SK-N-SH (cell line): ENCODE data around the gene NSL1.

Source experiments
- CHD2 ChIP-seq: fragments of 150-350 bp; IDR thresholded peaks from 2 replicates; pipeline ENCODE4 v1.6.1; 2018; ENCODE audit warnings: low read length; ENCODE audit not compliant: partially characterized antibody
- EZH2phosphoT487 ChIP-seq: fragments of 200-600 bp; sonication (generic); IDR thresholded peaks from 2 replicates; pipeline ENCODE4 v1.6.1; 2017; ENCODE audit warnings: low read depth, mixed run types, mild to moderate bottlenecking, antibody characterized with exemption, moderate library complexity, borderline replicate concordance
- FOSL2 ChIP-seq: IDR thresholded peaks from 2 replicates; pipeline ENCODE4 v1.4.0; 2012; ENCODE audit warnings: low read depth, mild to moderate bottlenecking, moderate library complexity, borderline replicate concordance
- NRF1 ChIP-seq: IDR thresholded peaks from 2 replicates; pipeline ENCODE4 v1.6.1; 2012; ENCODE audit warnings: low read depth, mild to moderate bottlenecking, low read length
- POLR2AphosphoS5 ChIP-seq: IDR thresholded peaks from 2 replicates; pipeline ENCODE4 v1.6.1; 2012; ENCODE audit warnings: low read depth, low read length
- SMC3 ChIP-seq: IDR thresholded peaks from 2 replicates; pipeline ENCODE4 v1.6.1; 2012; ENCODE audit warnings: low read depth, low read length, improper control_type of control experiment
- TEAD4 ChIP-seq: IDR thresholded peaks from 2 replicates; pipeline ENCODE4 v1.4.0; 2012; ENCODE audit warnings: mild to moderate bottlenecking, borderline replicate concordance; ENCODE audit not compliant: insufficient read depth
- TF ChIP-seq, protein P1 (sequence below): fragments of 200-600 bp; sonication (generic); IDR thresholded peaks from 2 replicates; pipeline ENCODE4 v1.6.1; 2017; ENCODE audit warnings: antibody characterized with exemption, mild to moderate bottlenecking, moderate library complexity
- TF ChIP-seq, protein P2 (sequence below): IDR thresholded peaks from 2 replicates; pipeline ENCODE4 v1.6.1; 2012; ENCODE audit warnings: mild to moderate bottlenecking, low read depth, low read length, moderate library complexity

DNA sequence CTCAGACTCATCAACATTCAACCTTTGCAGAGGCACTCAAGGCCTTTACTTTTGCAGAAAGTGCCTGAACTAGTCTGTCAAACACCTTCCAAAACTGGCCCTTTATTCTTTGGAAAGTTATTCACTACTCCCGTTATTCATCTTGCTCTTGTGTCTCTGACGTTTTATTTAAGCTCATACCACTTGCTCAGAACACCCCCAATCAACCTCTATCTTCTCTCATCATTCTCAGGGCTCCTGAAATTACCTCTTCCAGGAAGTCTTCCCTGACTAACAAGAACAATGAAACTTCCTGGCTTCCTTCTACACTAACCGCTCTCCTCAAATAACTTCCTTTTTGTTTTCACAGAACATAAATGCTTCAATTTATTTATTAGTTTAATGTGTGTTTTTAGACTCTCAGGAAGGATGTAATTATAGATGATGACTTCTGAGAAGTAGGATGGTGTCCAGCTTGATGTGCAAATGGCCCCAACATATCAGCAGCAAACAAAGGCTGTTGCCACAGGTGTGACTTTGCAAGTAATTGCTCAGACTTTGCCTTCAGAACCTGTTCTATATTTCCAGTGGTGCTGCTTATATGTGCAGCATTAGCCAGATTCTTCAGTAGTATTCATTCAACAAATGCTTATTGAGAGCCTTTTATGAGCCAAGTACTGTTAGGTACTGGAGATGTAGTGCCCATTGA, 69.2 kb downstream of the NSL1 start:
- no peak for TF ChIP-seq TEAD4
- TF ChIP-seq POLR2AphosphoS5: no peak
- no peak for TF ChIP-seq FOSL2
- TF ChIP-seq, protein P1, sequence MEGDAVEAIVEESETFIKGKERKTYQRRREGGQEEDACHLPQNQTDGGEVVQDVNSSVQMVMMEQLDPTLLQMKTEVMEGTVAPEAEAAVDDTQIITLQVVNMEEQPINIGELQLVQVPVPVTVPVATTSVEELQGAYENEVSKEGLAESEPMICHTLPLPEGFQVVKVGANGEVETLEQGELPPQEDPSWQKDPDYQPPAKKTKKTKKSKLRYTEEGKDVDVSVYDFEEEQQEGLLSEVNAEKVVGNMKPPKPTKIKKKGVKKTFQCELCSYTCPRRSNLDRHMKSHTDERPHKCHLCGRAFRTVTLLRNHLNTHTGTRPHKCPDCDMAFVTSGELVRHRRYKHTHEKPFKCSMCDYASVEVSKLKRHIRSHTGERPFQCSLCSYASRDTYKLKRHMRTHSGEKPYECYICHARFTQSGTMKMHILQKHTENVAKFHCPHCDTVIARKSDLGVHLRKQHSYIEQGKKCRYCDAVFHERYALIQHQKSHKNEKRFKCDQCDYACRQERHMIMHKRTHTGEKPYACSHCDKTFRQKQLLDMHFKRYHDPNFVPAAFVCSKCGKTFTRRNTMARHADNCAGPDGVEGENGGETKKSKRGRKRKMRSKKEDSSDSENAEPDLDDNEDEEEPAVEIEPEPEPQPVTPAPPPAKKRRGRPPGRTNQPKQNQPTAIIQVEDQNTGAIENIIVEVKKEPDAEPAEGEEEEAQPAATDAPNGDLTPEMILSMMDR: no peak
- TF ChIP-seq, protein P2, sequence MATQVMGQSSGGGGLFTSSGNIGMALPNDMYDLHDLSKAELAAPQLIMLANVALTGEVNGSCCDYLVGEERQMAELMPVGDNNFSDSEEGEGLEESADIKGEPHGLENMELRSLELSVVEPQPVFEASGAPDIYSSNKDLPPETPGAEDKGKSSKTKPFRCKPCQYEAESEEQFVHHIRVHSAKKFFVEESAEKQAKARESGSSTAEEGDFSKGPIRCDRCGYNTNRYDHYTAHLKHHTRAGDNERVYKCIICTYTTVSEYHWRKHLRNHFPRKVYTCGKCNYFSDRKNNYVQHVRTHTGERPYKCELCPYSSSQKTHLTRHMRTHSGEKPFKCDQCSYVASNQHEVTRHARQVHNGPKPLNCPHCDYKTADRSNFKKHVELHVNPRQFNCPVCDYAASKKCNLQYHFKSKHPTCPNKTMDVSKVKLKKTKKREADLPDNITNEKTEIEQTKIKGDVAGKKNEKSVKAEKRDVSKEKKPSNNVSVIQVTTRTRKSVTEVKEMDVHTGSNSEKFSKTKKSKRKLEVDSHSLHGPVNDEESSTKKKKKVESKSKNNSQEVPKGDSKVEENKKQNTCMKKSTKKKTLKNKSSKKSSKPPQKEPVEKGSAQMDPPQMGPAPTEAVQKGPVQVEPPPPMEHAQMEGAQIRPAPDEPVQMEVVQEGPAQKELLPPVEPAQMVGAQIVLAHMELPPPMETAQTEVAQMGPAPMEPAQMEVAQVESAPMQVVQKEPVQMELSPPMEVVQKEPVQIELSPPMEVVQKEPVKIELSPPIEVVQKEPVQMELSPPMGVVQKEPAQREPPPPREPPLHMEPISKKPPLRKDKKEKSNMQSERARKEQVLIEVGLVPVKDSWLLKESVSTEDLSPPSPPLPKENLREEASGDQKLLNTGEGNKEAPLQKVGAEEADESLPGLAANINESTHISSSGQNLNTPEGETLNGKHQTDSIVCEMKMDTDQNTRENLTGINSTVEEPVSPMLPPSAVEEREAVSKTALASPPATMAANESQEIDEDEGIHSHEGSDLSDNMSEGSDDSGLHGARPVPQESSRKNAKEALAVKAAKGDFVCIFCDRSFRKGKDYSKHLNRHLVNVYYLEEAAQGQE: no peak
- TF ChIP-seq NRF1: no peak
- no peak for TF ChIP-seq EZH2phosphoT487
- TF ChIP-seq CHD2: no peak
- no peak for TF ChIP-seq SMC3
